SK-N-SH (cell line): Measurements from ENCODE around the gene THPO.
A peak's percentile ranks its signal among the peaks of the same experiment; 100 is the strongest.

Experiments
- CTCF ChIP-seq: fragments of 200-600 bp; sonication (generic); IDR thresholded peaks from 2 replicates; pipeline ENCODE4 v1.6.1; 2017; ENCODE audit warnings: antibody characterized with exemption, mild to moderate bottlenecking, moderate library complexity
- EP300 ChIP-seq, 2 experiments: IDR thresholded peaks; 2 replicates each; pipeline versions ENCODE4 v1.4.0 to v1.6.1; 2012; ENCODE audit warnings: borderline replicate concordance in 1 of 2, low read depth in 1 of 2, low read length in 1 of 2
- POLR2AphosphoS5 ChIP-seq: IDR thresholded peaks from 2 replicates; pipeline ENCODE4 v1.6.1; 2012; ENCODE audit warnings: low read depth, low read length
- REST ChIP-seq: IDR thresholded peaks from 2 replicates; pipeline ENCODE4 v1.6.1; 2012; ENCODE audit warnings: mild to moderate bottlenecking, low read depth, low read length, moderate library complexity

GRCh38 chr3:184335661-184336546 lies 42.1 kb downstream of the THPO start:
- TF ChIP-seq POLR2AphosphoS5 (peak; percentile 55; the same call in 1 of the 2 replicates), REST (0 out of 2 replicates have a peak, but pooled peaks have one; percentile 17), CTCF (no peak), EP300 (IDR thresholded peaks at IDR 0.05; ENCODE audit: borderline replicate concordance in 1 of 2, low read depth in 1 of 2, low read length in 1 of 2) (no peak)
